Activated naive CD8-positive, alpha-beta T cell treated with anti-CD3 and anti-CD28 coated beads for 36 hours (primary cell): ENCODE results near the gene COPA. TPM values are rescaled to one million over a fixed set of nuclear protein-coding genes. Genes with fewer than 3 reads are reported as not detected.
A peak's percentile ranks its signal among the peaks of the same experiment; 100 is the strongest.
"Not testable (repeated sequence)": the region's sequence is repeated elsewhere in the genome, so short reads cannot be mapped to it uniquely, and the experiment has no call there.

Experiments
- DNase-seq: peaks from one replicate; pipeline ENCODE4 v3.0.0; 2021
- H3K27ac Mint-ChIP-seq: one replicate; pipeline ENCODE4 v1.8.0; 2022; ENCODE audit warnings: mild to moderate bottlenecking, moderate library complexity, mixed read lengths
- H3K27me3 Mint-ChIP-seq: one replicate; pipeline ENCODE4 v1.8.0; 2022; ENCODE audit warnings: mild to moderate bottlenecking, mixed read lengths
- H3K36me3 Mint-ChIP-seq: one replicate; pipeline ENCODE4 v1.8.0; 2021; ENCODE audit warnings: mild to moderate bottlenecking, mixed read lengths
- H3K4me1 Mint-ChIP-seq: one replicate; pipeline ENCODE4 v1.8.0; 2021; ENCODE audit warnings: mixed read lengths
- H3K4me3 Mint-ChIP-seq: one replicate; pipeline ENCODE4 v1.8.0; 2022; ENCODE audit warnings: mild to moderate bottlenecking, moderate library complexity, mixed read lengths
- H3K9me3 Mint-ChIP-seq: one replicate; pipeline ENCODE4 v1.8.0; 2022; ENCODE audit warnings: mixed read lengths
- total RNA-seq, 2 experiments: library from RNA; stranded (reverse); gene quantifications; one replicate each; pipeline ENCODE4 v1.2.3, GENCODE V29; 2021

COPA gene
- total RNA-seq, 2 experiments from 2014 or later: 110 to 119 TPM

DNA sequence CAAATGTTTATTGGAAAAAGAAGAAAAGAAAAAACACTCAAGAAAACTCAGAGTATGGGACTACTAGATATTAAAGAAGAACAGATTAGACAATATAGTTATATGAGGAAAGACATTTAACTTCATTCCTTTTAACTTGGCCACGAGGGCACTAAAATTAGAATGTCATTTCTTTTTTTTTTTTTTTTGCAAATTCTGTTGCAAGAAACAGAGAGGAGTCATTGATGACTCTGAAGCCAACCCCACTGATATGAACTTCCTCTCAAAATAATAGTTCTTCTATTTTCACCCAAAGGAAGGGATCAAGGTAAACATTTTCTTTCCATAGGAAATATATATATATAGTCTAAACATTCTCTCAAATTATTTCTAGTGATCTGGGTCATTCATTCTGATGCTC, 33.5 kb downstream of the COPA start:
- no peak overlapping the region for H3K27ac Mint-ChIP-seq
- DNase-seq: no peak
- no peaks in the 10 kb centered on the region for H3K9me3 Mint-ChIP-seq
- H3K36me3 Mint-ChIP-seq: peaks cover 21% of the 10 kb centered on the region
- H3K4me3 Mint-ChIP-seq: no peak overlapping the region
- H3K4me1 Mint-ChIP-seq: peaks cover 2% of the 10 kb centered on the region
- no peaks in the 10 kb centered on the region for H3K27me3 Mint-ChIP-seq

DNA sequence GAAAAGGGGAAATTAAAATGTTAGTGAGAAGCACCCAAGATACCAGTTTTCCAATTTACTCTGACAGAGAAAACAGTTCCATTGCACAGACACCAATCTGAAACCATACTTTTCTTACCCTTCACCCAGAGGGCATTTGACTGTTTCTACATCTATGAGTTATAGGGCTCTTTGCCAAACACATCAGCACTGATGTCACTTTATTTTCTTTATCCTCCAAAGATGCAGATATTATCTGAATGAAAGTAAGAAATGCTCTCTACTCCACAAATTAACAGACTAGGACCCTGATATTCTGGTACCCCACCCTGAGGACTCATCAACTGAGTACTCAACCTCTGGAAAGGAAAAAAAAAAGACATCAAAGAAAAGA, 33.9 kb downstream of the COPA start:
- Mint-ChIP-seq H3K36me3 (peaks cover 17% of the 10 kb centered on the region), H3K9me3 (no peaks in the 10 kb centered on the region), H3K4me3 (no peak overlapping the region), H3K4me1 (peaks cover 2% of the 10 kb centered on the region), H3K27ac (no peak overlapping the region), H3K27me3 (no peaks in the 10 kb centered on the region)
- DNase-seq: no peak

GRCh38 chr1:160308451-160309184, 34.4 kb downstream of the COPA start:
- no peak for DNase-seq
- Mint-ChIP-seq H3K4me1 (peaks cover 2% of the 10 kb centered on the region), H3K27me3 (no peaks in the 10 kb centered on the region), H3K36me3 (peaks cover 17% of the 10 kb centered on the region), H3K27ac (no peak overlapping the region), H3K9me3 (no peaks in the 10 kb centered on the region), H3K4me3 (no peak overlapping the region)

DNA sequence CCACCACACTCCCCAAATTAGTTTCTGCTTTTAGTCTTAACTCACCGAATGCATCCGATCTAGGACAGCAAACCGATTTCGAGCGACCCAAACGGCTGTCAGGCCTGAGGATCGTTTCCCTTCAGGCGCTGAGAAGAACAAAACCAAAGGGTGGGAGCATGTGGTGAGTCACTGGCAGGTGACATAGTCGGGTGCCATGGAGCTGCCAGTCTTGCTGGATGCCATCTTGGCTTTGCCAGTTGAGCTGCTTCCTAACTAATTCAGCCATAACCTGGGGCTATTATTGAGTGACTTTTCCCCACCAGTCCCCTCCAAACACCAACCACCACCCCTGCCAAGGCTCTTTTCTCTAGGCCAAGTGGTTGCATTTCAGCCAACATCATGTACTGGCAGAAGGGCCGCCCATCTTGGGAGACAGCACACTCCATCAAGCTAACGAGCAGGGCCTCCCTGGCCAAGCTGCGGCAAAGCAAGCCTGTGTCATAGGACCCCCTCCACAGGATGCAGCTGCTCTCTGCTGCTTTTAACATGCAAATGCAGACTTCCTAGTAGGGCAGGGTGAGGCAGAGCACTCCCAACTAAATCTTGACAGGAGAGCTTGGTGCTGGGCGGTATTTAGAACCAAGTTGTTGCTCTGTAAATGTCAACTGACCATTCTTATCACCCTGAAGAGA, 35.8 kb downstream of the COPA start:
- Mint-ChIP-seq H3K27me3 (no peaks in the 10 kb centered on the region), H3K9me3 (no peaks in the 10 kb centered on the region), H3K4me1 (peaks cover 2% of the 10 kb centered on the region), H3K36me3 (peaks cover 14% of the 10 kb centered on the region), H3K27ac (no peak overlapping the region), H3K4me3 (no peak overlapping the region)
- no peak for DNase-seq

- Mint-ChIP-seq H3K27ac (no peak overlapping the region), H3K27me3 (no peaks in the 10 kb centered on the region), H3K4me3 (no peak overlapping the region), H3K36me3 (peaks cover 26% of the 10 kb centered on the region), H3K9me3 (no peaks in the 10 kb centered on the region), H3K4me1 (no peaks in the 10 kb centered on the region)
- DNase-seq: no peak
Measured at GRCh38 chr1:160300173-160300572, 42.9 kb downstream of the COPA start.

GRCh38 chr1:160296036-160296435, 47.0 kb downstream of the COPA start:
- no peak overlapping the region for H3K4me3 Mint-ChIP-seq
- peaks cover 25% of the 10 kb centered on the region for H3K36me3 Mint-ChIP-seq

GRCh38 chr1:160293020-160293968, 49.8 kb downstream of the COPA start:
- H3K27me3 Mint-ChIP-seq: no peaks in the 10 kb centered on the region

More at GRCh38 chr1:160296036-160296435, 47.0 kb downstream of the COPA start:
- no peaks in the 10 kb centered on the region for H3K27me3 Mint-ChIP-seq
- no peak for DNase-seq
- H3K9me3 Mint-ChIP-seq: no peaks in the 10 kb centered on the region
- H3K4me1 Mint-ChIP-seq: peaks cover 3% of the 10 kb centered on the region
- H3K27ac Mint-ChIP-seq: no peak overlapping the region

DNA sequence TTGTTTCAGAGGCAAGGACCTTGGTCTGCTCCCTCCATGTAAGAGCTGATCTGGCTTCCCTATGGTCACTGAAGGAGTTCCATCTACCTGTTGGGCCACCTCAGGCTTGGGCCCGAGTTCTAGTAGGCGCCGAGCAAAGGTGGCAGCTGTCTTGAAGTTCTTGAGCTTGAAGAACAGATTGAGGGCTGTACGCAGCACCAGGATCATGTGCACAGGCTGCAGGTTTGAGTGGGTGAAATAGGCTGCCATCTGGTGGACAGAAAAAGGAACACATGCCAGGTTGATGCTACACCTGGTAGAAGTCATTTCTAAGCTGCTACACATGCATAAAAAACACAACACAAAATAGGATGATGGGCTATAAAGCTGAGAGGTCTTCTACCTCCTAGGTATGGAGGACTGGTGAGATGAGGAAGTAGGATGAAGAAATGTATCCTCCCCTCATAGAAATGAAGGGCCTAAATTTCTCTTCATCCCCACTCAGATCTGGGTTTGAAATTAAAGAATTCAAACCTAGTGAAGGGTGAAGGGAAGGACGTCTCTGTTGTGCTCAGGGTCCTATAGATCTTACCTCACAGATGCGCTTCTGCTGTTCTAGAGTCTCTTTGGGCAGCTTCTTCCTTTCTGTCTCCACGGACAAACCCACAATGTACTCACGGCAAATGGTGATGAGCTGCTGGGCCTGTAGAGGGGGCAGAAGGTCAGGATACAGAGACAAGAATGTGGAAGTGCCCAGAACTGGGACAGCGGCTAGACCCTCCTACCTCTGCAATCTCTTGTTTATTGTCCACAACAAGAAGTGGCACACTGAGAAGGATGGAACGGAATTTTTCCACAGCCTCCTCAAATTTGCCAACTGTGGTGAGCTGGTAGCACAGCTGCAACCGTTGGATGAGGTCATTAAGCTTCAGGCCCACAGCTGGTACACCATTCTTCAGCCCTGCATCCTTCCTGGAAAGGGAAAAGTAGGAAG, 51.5 kb downstream of the COPA start:
- Mint-ChIP-seq H3K36me3 (peaks cover 8% of the 10 kb centered on the region), H3K27me3 (no peaks in the 10 kb centered on the region), H3K4me3 (no peak overlapping the region), H3K9me3 (no peaks in the 10 kb centered on the region), H3K27ac (no peak overlapping the region), H3K4me1 (peaks cover 3% of the 10 kb centered on the region)
- DNase-seq: peak; percentile 51

More at GRCh38 chr1:160293020-160293968, 49.8 kb downstream of the COPA start:
- no peak for DNase-seq
- Mint-ChIP-seq H3K4me1 (peaks cover 3% of the 10 kb centered on the region), H3K36me3 (peaks cover 16% of the 10 kb centered on the region), H3K27ac (no peak overlapping the region), H3K9me3 (no peaks in the 10 kb centered on the region), H3K4me3 (no peak overlapping the region)

DNA sequence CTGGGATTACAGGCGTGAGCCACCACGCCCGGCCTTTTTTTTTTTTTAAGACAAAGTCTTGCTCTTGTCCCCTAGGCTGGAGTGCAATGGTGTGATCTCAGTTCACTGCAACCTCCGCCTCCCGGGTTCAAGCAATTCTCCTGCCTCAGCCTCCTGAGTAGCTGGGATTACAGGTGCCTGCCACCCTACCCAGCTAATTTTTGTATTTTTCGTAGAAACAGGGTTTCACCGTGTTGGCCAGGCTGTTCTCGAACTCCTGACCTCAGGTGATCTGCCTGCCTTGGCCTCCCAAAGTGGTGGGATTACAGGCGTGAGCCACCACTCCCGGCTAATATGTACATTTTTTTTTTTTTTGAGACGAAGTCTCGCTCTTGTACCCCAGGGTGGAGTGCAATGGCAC, 55.3 kb downstream of the COPA start:
- not testable (repeated sequence) for DNase-seq, H3K27ac Mint-ChIP-seq, H3K36me3 Mint-ChIP-seq, H3K4me3 Mint-ChIP-seq, H3K27me3 Mint-ChIP-seq, H3K9me3 Mint-ChIP-seq
- peaks cover 17% of the 10 kb centered on the region for H3K4me1 Mint-ChIP-seq

GRCh38 chr1:160285506-160285905, 57.5 kb downstream of the COPA start:
- Mint-ChIP-seq H3K27me3 (no peaks in the 10 kb centered on the region), H3K4me1 (peaks cover 14% of the 10 kb centered on the region), H3K36me3 (peaks cover 3% of the 10 kb centered on the region), H3K9me3 (no peaks in the 10 kb centered on the region), H3K27ac (no peak overlapping the region), H3K4me3 (peak overlapping the region; percentile 60)
- DNase-seq: no peak

GRCh38 chr1:160284782-160285344, 58.2 kb downstream of the COPA start, which contains the start of gene PEX19:
Gene PEX19 (minus strand): TSS chr1:160285133. CDS start chr1:160285124, 9 bp downstream.
- no peaks in the 10 kb centered on the region for H3K27me3 Mint-ChIP-seq

DNA sequence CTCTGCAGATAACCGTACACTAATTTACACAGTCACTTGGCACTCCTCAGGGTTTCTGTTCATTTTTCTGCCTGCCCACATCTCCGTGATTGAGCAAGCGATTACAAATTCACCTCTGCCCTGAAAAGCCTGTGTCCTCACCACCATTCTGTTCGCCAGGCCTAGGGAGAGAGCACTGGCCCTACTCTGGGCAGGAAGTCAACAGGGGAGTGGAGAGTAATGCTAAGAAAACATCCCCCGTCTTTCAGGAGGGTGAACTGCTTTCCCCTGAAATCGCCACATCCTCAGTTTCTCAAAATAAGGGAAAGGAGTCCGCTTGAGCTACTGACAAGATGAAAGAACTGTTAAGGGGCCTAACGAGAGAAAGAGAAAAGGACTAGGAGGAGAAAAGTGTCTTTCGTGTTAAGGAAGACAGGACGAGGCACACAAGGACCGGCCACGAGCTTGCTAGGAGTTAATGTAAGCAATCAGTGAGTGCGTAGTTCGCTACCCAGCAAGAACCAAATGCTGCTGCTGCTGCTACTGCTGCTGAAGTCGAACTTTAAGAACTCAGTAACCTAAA, 58.7 kb downstream of the COPA start:
- peaks cover 9% of the 10 kb centered on the region for H3K36me3 Mint-ChIP-seq
- H3K4me1 Mint-ChIP-seq: peaks cover 14% of the 10 kb centered on the region
- no peak for DNase-seq
- H3K4me3 Mint-ChIP-seq: peak overlapping the region; percentile 98
- H3K27ac Mint-ChIP-seq: peak overlapping the region; percentile 94
- H3K9me3 Mint-ChIP-seq: no peaks in the 10 kb centered on the region
- H3K27me3 Mint-ChIP-seq: no peaks in the 10 kb centered on the region

More at GRCh38 chr1:160284782-160285344, 58.2 kb downstream of the COPA start, which contains the start of gene PEX19:
- H3K27ac Mint-ChIP-seq: peak within 1 kb of the TSS; percentile 94
- peak; percentile 93 for DNase-seq
- H3K4me1 Mint-ChIP-seq: peaks cover 14% of the 10 kb centered on the region
- H3K4me3 Mint-ChIP-seq: peak within 1 kb of the TSS; percentile 98
- no peaks in the 10 kb centered on the region for H3K9me3 Mint-ChIP-seq
- H3K36me3 Mint-ChIP-seq: peaks cover 7% of the 10 kb centered on the region

- no peak overlapping the region for H3K27ac Mint-ChIP-seq
- DNase-seq: no peak
- peaks cover 14% of the 10 kb centered on the region for H3K4me1 Mint-ChIP-seq
- H3K9me3 Mint-ChIP-seq: no peaks in the 10 kb centered on the region
- H3K27me3 Mint-ChIP-seq: no peaks in the 10 kb centered on the region
- H3K4me3 Mint-ChIP-seq: no peak overlapping the region
- peaks cover 11% of the 10 kb centered on the region for H3K36me3 Mint-ChIP-seq
Measured at GRCh38 chr1:160282807-160283206, 60.2 kb downstream of the COPA start.
